Right atrium auricular region (tissue), 2 donors: Measurements from ENCODE around the gene ALPG. TPM values are rescaled to one million over a fixed set of nuclear protein-coding genes. Genes with fewer than 3 reads are reported as not detected.
"Not testable (repeated sequence)": the region's sequence is repeated elsewhere in the genome, so short reads cannot be mapped to it uniquely, and the experiment has no call there.

Source experiments
- DNase-seq: peaks from one replicate; pipeline ENCODE4 v3.0.0-alpha.2; 2019; ENCODE audit warnings: low spot score
- H3K27ac ChIP-seq, 2 donors: fragments of 200-600 bp; sonication (generic); 1 replicate in 1 of 2; 2 replicates in 1 of 2; pipeline ENCODE4 v1.5.1; 2016 to 2019
- H3K27me3 ChIP-seq, 2 donors: fragments of 200-600 bp; sonication (generic); one replicate each; pipeline versions ENCODE4 v1.5.1 to v1.6.0; 2017 to 2019
- H3K36me3 ChIP-seq: fragments of 200-600 bp; sonication (generic); one replicate; pipeline ENCODE4 v1.5.1; 2016
- H3K4me1 ChIP-seq, 2 donors: fragments of 200-600 bp; sonication (generic); one replicate each; pipeline versions ENCODE4 v1.5.1 to v1.6.0; 2017 to 2019
- H3K4me3 ChIP-seq, 2 donors: fragments of 200-600 bp; sonication (generic); 1 replicate in 1 of 2; 2 replicates in 1 of 2; pipeline ENCODE4 v1.5.1; 2017 to 2019; ENCODE audit warnings: mild to moderate bottlenecking in 1 of 2, moderate library complexity in 1 of 2
- H3K9me3 ChIP-seq, 2 donors: fragments of 200-600 bp; sonication (generic); one replicate each; pipeline ENCODE4 v1.5.1; 2019
- total RNA-seq, 2 donors: library from RNA; depleted of rRNA; stranded (reverse); fragments of >200 nt; gene quantifications; one replicate each; pipeline ENCODE4 v1.1.0, GENCODE V29; 2016
- TF ChIP-seq, protein P1 (sequence below), 2 donors: fragments of 200-600 bp; sonication (generic); IDR thresholded peaks; one replicate each; pipeline ENCODE4 v1.5.1; 2019; ENCODE audit warnings: antibody characterized with exemption in 2 of 2

Gene ALPG
- total RNA-seq, 2 donors from 2014 or later = not detected

GRCh38 chr2:232439758-232440135 lies 33.1 kb downstream of the ALPG start:
- H3K9me3 ChIP-seq = no peaks in the 10 kb centered on the region
- no peaks in the 10 kb centered on the region for H3K36me3 ChIP-seq
- no peaks in the 10 kb centered on the region for H3K27me3 ChIP-seq
- TF ChIP-seq, protein P1, sequence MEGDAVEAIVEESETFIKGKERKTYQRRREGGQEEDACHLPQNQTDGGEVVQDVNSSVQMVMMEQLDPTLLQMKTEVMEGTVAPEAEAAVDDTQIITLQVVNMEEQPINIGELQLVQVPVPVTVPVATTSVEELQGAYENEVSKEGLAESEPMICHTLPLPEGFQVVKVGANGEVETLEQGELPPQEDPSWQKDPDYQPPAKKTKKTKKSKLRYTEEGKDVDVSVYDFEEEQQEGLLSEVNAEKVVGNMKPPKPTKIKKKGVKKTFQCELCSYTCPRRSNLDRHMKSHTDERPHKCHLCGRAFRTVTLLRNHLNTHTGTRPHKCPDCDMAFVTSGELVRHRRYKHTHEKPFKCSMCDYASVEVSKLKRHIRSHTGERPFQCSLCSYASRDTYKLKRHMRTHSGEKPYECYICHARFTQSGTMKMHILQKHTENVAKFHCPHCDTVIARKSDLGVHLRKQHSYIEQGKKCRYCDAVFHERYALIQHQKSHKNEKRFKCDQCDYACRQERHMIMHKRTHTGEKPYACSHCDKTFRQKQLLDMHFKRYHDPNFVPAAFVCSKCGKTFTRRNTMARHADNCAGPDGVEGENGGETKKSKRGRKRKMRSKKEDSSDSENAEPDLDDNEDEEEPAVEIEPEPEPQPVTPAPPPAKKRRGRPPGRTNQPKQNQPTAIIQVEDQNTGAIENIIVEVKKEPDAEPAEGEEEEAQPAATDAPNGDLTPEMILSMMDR (IDR thresholded peaks at IDR 0.05) = peak; percentile 8 to 31
- no peak overlapping the region for H3K4me3 ChIP-seq
- no peak for DNase-seq
- H3K27ac ChIP-seq = no peak overlapping the region
- no peaks in the 10 kb centered on the region for H3K4me1 ChIP-seq

DNA sequence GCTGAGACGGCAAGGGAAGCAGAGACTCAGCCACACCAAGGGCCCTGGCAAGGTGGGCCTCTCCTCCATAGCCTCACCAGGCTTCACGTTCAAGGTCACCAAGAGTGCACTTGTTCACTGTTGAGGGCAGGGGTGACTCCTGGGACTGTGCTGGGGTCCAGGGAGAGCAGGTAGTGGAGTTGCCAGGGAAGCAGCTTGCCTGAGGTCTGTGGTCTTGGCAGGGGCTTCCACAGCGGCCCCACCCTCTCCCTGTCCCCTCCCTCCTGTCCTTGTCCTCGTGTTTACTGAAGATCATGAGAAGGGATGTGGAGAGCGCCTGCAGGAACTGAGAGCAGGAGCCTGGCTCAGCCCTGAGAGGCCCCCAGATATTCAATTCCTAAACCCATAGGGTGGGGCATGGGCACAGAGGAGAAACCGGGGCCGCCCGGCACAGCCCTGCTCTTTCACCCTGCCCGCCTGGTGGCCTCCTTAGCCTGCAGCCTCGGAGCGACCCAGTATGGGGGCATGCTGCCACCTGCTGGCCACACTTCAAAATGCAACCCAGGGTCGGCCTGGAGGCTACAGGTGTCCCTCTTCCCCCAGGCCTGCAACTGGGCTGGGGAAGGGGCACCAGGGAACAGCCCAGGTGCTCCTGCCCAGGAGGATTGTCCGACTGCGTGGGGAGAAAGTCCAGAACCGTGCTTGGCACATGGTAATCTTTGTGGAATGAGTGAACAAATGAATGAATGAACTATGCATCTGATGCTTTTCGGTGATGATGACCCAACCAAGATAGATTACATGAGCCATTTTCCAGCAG lies 33.8 kb downstream of the ALPG start:
- H3K27me3 ChIP-seq, H3K9me3 ChIP-seq, H3K4me3 ChIP-seq, H3K27ac ChIP-seq, H3K36me3 ChIP-seq, H3K4me1 ChIP-seq: not testable (repeated sequence)
- TF ChIP-seq, protein P1 (IDR thresholded peaks at IDR 0.05) = peak; percentile 77 to 90
- peak; percentile 78 for DNase-seq

DNA sequence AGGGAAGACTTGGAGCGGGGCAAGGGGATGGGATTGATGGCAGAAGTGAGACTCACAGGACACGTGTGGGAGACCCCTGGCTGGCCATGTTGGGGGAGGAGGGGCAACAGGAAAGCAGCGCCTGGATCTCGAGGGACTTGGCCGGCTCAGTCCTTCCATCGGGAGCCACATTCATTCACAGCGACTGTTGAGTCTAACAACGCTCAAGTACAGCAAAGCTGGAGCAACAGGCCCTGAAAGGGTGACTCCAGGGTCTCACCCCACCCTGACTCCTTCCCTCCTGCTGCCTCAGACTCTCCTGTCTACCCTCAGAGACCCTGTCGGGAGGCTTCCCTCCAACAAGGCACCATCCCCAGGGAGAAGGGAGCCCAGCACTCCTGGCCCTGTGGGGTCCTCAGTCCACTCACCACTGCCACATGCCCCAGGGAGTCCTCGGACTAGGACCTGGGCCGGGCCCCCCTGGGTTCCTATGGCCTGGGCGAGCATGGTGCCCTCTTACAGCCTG lies 34.6 kb downstream of the ALPG start:
- no peaks in the 10 kb centered on the region for H3K27me3 ChIP-seq

GRCh38 chr2:232441922-232442321 lies 35.3 kb downstream of the ALPG start:
- not testable (repeated sequence) for H3K4me3 ChIP-seq, H3K27ac ChIP-seq, H3K36me3 ChIP-seq, H3K9me3 ChIP-seq, H3K27me3 ChIP-seq, H3K4me1 ChIP-seq, DNase-seq

More for the DNA sequence above, 34.6 kb downstream of the ALPG start:
- TF ChIP-seq, protein P1 (IDR thresholded peaks at IDR 0.05) = no peak
- H3K4me3 ChIP-seq = no peak overlapping the region
- DNase-seq = no peak
- no peaks in the 10 kb centered on the region for H3K9me3 ChIP-seq
- H3K36me3 ChIP-seq = no peaks in the 10 kb centered on the region
- H3K27ac ChIP-seq = no peak overlapping the region
- H3K4me1 ChIP-seq = no peaks in the 10 kb centered on the region

DNA sequence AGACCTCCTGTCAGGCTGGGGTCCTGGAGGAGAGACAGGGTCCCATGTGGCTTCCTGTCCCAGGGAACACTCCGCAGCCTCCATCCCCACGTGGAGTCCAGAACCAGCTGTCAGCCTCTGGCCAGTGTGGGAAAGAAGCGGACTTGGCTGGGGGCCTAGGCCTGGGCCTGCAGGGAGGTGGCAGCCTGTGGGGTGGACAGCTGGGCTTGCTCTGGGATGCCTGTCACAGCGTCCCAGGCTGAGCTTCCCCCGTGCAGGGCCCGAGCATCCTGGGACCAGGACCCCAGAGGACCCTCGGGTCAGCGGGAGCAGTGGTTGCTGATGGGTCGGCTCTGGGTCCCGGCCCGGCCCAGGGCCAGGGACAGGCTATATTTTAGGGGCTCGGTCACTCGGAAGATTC lies 35.8 kb downstream of the ALPG start:
- DNase-seq, H3K27me3 ChIP-seq, H3K4me1 ChIP-seq, H3K36me3 ChIP-seq, H3K4me3 ChIP-seq, H3K27ac ChIP-seq, H3K9me3 ChIP-seq: not testable (repeated sequence)

DNA sequence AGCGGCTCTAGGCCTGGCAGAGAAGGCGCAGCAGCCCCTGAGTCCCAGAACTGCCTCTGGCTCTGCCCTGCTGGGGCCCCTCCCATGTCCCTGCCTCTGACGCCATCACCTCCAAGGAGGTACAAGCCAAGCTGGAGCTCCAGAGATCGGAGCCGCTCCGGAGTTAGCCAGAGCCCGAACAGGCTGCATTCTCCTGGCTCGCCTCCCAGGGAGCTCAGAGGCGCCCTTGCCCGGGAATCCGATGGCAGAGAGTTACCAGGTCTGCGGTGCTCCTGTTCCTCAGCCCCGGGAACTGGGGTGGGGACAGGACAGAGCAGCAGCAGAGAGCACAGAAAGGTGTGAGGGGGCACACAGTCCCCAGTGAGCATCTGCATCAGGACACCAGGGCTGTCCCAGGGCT lies 36.4 kb downstream of the ALPG start:
- H3K9me3 ChIP-seq, H3K27ac ChIP-seq, H3K4me1 ChIP-seq, H3K4me3 ChIP-seq, DNase-seq, H3K36me3 ChIP-seq, H3K27me3 ChIP-seq: not testable (repeated sequence)

DNA sequence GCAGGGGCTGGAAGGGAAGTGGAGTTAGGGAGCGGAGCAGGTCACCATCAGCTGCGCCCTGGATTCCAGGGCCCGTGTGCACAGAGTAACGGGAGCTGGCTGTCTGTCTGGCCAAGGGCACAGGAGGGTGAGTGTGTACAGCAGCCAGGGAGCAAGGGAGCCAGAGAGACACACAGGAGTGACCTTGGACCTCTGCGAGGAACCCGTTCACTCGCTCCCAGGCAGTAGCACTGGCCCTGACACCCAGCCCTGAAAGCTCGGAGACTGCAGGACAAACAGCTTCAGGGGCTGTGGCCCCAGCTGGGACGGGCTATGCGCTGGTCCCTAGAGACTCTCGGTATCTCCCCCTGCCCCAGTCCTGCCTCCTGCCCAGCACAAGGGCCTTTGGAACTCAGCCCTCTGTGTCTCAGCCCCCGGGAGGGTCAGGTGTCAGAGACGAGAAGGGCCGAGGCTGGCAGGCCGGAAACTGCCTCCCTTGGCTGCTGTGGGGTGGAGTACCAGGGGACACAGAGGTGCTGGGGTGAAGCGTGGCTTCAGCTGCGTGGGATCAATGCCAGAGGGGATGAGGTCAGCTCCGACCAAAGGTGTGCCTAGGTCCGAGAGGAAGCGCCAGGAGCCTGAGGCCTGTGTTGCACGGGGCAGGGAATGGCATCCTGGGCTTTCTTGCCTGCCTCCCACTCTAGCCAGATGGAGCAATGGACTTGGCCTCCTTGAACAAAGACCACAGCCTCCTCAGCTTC lies 37.2 kb downstream of the ALPG start:
- not testable (repeated sequence) for H3K4me3 ChIP-seq, H3K27ac ChIP-seq, H3K27me3 ChIP-seq, H3K4me1 ChIP-seq, H3K9me3 ChIP-seq, DNase-seq, H3K36me3 ChIP-seq
